Stimulated activated CD4-positive, alpha-beta T cell treated with anti-CD3 and anti-CD28 coated beads, Interleukin-12 subunit alpha, Interleukin-12 subunit beta, amount 100 ng/mL, for 4 hours (primary cell): Measurements from ENCODE around the gene TFF1.

Source experiments
- DNase-seq: peaks from one replicate; pipeline ENCODE4 v3.0.0-alpha.2; 2020

The TFF1 gene

DNA sequence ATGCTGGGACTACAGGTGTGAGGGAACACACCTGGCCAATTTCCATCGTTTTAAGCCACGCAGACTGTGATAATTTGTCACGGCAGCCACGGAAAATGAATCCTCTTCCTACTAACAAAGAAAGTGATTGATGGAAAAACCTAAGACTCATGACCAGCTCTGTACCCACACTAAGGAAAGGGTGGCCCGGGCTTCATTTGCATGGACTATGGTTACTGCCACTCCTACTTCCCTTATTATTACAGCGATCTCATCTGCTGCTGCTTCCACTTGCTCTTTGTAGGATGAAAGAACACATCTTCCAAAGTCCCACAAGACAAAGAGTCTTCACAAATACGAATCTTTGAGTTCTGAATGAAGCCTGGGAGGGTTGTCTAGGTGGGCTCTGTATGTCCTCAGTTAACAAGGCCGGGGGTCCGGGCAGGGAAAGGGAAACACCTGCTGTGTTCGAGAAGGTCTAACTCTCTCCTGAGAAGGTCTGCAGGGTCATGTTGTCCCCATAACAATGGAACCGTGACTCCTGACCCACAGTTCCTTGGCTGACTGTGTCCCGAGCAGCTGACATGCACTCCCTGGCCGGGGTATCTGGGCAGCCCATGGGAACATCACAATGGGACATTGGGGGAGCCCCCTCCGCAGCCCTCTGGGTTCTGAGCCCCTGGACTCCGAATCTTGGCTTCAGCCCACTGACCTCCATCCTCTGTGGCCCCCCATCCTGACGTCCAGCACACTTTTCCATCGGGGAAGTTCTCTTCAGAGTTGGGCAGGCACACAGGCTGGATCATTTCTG lies 13.3 kb upstream of the TFF1 start:
- DNase-seq, result no peak

DNA sequence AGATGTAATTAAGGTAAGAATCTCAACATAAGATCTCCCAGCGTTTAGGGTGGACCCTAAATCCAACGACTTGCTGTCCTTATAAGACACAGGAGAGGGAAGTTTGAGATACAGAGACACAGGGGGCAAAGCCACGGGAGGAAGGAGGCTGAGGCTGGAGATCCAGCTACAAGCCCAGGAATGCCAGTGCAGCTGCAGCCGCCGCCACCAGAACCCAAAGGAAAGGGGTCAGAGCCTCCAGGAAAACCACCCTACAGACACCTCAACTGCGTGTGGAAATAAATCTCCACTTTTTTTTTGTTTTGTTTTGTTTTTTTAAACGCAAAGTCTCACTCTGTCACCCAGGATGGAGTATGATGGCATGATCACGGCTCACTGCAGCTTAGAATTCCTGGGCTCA lies 12.1 kb upstream of the TFF1 start:
- DNase-seq, result no peak

DNA sequence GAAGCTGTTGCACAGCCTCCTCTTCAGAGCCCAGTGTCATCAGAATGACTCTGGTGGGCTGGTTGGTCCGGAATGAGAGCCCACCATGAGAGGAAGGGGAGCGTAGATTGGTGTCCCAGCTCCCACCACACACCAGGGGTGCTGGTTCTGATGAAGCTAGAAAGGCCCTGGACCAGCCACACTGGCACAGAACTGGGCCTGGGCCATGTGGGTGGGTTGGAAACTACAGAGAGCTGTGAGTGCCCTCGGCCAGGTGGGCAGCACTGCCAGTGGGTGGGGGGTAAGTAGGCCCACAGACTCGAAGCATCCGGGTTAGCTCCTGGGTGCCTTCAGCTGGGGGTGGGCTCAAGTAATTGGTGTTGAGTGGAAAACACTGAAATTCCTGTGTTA lies 11.6 kb upstream of the TFF1 start:
- DNase-seq, result no peak

DNA sequence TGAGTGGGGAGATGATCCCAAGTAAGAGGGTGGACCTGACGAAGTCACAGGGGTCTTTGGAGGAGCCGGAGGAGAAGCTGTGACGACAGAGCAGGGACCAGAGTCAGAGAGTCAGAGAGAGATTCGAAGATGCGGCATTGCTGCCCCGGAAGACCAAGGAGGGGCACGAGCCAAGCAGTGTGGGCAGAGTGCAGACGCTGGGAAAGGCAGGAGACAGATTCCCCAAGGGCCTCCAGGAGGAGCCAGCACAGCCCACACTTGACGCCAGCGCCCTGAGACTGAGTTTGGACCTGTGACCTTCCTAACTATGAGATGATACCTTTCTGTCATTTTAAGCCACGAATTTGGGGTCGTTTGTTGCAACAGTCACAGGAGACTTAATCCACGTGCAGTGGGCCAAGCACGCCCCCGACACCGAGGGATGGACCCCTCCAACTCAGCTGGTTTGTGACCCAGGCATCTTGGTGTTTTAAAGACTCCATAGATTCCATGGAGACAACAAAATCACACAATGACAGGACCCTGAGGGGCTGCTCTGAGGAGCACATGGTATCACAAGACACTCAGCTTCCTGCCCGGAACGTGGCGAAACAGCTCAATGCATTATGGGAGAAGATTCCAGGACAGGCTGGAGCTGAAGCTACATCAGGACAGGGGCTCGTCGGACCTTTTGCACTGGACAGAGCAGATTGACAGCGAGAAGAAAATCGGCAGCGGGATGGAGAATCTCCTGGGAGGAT lies 11.0 kb upstream of the TFF1 start:
- DNase-seq, result no peak

DNA sequence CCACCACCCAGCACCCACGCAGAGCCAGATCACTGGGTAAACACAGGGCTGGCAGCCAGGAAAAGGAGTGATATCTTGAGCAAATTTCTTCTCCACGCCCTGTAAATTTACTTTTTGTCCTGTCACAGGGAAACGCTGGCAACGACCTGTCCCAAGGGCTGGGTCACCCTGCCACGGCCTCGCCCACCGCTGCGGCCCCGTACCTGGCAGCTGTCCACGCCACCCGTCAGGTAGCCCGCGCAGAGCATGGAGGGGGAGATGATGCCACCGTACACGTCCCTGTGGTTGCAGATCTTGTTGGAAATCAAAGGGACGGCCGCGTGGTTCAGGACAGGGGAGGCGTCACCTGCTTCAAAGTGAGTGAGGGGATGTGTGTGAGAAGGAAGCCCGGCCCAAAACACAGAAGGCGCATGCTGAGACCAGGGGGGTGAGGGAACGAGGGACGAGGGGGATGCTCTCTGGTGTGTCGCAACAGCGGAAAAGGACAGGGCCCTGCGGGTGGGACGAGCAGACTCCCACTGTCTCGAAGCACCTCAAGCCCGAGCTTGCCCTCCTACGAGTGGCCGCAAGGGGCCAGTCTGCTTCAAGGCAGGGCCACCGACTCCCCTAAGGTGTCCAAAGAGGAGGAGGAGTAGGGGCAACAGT lies 10.1 kb upstream of the TFF1 start:
- DNase-seq, result no peak

DNA sequence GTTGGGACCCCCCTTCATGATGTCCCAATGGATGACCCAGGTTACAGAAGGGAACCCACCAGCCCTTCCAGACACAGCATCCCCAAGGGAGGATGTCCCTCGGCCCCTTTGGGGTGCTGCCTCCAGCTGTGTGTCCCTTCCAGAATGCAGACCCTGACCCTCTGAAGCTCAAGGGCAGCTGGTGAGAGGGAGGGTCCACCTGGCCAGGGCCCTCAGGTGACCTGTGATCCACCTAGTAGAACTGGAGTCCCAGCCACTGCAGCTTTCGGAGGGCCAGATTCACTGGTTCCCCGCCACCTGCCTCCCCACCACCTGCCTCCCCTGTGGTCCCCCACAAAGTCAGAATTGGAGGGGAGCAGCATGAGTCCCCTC lies 9.6 kb upstream of the TFF1 start:
- no peak for DNase-seq

DNA sequence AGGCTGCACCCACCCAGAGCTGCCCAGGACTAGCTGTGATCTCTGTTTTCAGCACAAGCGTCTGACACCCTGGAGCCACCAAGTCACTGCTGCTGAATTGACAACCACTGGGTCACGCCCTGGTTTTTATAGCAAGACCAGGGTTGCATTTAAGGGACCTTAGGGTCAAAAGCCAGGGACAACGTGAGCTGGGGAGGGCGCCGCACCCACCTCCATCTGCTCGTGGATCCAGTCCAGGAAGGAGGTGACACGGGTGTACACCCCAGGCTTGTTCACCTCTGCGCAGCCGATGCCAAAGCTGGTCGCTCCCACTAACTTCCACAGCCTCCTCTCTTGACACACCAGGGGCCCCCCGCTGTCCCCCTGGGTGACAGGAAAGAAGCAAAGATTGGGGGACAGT lies 9.2 kb upstream of the TFF1 start:
- DNase-seq, result no peak

DNA sequence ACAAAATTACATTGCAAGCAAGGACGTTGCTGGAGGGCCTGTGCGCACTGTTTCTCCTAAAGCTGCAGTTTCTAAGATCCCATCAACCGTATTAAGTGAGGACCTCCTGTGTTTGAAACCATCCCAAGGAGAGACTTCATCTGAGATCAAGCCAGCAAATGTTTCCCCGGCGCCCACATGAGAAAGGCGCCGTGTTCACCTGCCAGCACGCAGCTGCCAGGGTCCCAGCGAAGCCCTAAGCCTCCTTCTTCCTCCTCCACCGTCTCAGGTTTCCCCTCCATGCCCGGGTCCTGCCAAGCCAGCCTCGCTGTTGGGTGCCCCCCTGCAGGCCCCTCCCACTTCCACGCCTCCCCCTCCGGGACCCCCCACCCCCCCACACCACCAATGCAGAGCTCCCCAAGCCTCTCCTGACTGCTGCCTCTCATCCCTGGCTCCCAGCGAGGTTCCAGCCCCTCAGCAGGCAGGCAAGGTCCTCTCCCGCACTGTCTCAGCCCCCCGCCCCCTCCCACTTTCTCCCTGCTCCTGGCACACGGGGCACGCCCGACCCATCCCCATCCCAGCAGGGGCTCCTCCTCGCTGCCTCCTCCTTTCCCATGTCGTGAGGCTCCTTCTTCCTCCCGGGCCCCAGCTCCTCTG lies 8.6 kb upstream of the TFF1 start:
- DNase-seq, result no peak

DNA sequence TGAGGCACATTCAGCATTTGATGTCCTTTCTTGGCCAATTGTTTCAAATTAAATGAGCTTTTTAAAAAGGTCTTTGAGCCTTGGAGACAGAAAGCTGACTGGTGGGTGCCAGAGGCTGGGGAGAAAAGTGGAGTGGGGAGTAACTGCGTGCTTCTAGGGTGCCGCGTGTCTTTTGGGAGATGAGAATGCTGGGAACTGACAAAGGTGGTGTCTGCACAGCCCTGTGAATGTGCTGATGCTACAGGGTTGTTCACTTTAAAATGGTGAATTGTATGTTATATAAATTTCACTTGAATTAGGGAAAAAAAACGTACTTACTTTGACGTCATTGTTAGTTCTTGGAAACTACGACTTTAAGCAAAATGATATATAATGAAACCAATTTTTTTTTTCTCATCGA lies 8.1 kb upstream of the TFF1 start:
- no peak for DNase-seq

DNA sequence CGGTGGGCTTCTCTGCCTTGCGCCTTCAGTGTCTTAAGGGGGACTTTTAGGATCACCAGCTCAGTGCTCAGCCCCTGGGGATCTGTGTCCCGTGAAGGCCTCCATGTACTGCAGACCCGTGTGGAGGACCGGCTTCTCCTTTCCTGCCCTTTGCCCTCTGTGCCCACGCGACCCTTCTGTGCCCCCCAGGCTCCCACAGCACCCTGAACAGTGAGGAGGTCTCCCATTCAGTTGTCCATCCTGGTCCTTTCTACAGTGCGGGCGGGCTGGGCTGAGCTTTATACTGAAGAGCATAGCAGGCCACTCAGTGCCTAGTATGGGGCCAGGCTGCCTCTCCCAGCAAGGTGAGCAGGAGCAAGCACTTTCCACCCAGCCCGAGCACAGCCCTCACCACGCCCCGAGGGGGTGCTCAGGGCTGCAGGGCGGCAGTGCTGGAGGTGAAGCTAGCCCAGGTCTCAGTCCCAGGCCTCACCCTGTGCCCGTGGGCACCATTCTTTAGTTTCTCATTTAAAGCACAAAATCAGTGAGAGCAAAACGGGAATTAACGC lies 7.6 kb upstream of the TFF1 start:
- no peak for DNase-seq

DNA sequence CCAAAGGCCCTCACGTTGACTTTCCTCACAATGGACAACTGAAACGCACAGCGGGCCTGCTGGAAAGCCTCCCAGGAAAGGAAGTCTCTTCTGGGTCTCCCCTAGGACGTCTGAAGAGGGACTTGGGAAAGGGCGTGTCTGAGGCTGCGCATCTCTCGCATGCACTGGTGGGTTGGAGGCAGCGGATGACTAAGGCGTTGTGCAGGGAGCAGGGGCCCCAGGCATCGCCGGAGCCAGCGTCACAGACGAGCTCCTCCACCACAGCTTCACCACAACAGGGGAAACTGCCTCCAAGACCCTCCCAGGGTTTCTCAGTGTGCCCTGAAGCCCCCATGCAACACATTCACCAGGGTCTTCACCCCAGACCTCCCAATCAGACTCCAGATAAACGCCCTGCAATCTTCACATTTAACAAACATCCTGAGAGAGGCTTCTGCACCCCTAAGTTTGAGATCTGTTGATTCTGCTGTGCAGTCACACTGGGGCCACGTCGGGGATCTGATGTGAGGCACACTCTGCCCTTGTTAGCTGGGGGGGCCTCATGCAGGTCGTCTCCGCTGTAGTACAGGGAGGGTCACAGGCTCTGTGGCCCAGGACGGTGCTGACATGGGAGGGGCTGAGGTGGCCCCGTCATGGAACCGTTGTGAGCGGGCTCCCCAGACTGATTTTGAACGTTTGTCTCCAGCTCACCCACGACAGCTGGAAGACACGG lies 7.0 kb upstream of the TFF1 start:
- no peak for DNase-seq

DNA sequence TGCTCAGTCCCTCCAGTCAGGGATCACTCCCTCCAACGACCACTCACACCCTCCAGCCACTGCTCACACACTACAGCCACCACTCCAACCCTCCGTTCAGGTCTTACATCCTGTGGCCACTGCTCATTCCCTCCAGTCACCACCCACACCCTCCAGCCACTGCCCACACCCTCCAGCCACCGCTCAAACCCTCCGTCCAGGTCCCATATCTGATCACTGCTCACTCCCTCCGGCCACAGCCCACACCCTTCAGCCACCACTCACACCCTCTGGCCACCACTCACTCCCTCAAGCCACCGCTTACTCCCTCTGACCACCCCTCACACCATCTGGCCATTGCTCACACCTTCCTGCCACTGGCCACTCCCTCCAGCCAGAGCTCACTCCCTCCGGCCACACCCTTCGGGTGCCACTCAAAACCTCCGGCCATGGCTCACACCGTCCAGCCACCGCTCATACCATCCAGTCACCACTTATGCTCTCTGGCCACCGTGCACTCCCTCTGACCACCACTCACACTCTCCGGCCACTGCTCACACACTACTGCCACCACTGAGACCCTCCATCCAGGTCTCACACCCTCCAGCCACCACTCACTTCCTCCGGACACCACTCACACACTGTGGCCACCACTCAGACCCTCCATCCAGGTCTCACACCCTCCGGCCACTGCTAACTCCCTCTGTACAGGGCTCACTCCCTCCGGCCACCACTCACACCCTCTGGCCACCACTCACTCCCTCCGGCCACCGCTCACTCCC lies 4.7 kb upstream of the TFF1 start:
- DNase-seq, result no peak

DNA sequence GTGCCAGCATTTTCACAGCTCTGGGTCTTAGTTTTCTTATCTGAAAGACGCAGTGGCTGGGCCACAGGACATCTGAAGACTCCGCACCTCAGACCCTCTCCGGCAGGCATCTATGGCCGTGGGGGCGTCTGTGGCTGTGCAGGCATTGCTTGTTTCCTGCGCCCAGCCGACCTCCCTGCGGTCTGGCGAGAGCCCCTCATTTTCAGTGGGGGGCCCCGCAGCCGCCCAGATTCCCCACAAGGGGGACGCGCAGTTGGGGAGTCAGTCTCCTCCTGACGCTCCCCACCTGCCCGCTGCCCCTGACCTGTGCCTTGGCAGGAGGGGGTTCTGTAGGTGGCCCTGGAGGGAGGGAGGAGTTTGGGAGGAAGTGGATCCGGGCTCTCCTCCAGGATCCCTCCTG lies 3.5 kb upstream of the TFF1 start:
- DNase-seq, result no peak

DNA sequence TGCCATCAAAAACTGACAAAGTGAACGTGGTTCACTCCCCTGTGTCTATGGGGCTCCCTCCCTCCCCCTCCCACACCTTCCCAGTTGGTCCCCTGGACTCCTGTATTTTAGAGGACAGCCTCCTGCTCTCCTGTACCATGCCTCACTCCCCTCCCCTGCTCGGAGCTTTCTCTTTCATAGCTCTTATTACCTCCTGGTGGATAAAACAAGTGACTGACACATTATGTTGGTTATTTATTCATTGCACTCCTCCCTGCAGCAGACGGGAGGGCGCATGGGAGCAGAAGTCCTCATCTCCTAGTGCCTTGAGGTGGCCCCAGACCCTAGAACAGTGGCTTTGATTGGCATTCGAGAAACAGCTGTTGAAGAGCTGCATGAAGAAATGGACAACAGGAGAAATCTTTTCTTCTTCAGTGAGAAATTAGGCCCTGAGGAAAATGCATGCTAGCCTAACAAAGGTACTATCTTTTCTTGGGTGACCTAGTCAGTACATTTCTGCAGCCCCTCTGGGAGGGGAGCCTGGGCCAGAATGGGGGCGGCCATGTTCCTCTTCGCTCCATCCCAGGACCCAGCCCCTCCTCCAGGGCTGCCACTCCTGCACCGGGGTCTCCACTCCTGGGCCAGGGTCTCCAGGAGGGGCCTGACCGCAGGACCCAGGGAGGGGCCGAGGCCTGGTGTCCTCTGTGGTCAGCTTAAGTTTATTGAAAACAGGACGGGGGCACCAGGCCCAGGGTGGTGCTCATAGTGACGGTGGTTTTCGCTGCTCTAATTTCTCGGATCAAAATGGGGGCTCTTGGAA lies 1.2 kb upstream of the TFF1 start:
- no peak for DNase-seq

DNA sequence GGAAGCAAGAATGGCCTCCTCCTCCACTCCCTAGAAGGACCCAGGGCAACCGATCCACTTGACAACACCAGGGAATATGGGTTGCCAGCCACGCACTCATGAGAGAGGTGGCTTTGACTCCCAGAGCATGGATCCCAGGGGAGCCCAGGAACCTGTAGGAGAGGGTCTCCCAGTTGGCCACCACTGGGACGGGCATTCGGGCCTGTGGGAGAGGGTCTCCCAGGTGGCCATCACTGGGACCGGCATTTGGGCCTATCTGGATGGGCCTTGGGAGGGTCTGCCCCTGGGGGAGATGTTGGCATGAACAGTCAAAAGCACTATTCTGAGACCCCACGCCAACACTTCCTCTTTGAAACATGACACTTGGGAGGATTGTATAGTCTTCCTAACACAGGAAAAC lies 565 bp downstream of the TFF1 start:
- DNase-seq, result no peak

DNA sequence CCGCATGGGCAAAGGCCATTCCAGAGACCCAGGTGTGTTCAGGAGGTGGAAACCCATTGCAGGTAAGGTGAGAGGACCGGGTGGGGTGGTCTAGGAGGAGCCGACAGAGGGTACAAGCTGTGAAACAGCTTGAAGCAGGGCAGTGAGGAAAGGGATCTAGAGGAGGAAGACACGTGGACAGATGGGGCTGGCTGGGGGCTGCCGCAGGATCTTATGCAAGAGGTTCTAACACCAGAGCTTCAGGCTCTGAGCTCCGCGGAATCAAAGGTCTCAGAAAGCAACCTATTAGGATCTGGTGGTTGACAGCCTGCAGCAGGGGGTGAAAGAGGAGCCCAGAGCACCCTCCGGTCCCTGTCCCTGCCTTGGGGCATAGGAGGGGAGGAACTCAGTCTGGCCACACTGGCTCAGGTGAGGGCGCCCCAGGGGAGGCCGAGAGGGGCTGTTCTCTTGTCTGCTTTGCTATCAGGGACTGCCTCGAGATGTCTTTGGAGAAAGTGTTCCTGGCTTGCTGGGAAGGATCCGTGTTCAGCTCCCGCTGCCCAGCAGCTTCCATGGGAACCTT lies 1.9 kb downstream of the TFF1 start:
- no peak for DNase-seq

DNA sequence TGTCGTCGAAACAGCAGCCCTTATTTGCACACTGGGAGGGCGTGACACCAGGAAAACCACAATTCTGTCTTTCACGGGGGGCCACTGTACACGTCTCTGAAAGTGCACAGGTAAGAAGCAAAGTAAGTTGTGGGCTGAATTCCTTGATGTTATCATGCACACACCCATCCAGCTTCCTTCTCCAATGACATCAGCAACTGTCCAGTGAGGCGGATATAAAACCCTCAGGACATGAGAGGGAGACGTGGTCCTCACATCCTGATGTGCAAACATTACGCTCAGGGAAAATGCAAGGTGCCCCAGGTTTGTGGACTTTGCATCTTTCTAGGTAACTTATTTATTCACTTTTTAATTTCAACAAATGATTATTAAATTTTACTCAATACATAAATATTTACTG lies 3.0 kb downstream of the TFF1 start:
- no peak for DNase-seq

DNA sequence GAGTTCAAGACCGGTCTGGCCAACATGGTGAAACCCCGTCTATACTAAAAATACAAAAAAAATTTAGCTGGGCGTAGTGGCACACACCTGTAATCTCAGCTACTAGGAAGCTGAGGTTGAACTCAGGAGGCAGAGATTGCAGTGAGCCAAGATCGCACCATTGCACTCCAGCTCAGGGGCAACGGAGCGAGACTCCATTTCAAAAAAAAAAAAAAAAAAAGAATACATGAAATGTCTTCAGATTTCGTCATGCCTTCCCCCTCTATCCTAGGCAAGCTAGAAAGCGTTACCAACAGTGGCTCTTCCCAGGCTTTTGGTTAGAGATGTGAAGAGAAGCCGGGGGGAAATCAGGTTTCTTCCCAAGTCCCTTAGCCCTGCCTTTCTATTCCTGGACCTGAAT lies 3.6 kb downstream of the TFF1 start:
- DNase-seq, result no peak

DNA sequence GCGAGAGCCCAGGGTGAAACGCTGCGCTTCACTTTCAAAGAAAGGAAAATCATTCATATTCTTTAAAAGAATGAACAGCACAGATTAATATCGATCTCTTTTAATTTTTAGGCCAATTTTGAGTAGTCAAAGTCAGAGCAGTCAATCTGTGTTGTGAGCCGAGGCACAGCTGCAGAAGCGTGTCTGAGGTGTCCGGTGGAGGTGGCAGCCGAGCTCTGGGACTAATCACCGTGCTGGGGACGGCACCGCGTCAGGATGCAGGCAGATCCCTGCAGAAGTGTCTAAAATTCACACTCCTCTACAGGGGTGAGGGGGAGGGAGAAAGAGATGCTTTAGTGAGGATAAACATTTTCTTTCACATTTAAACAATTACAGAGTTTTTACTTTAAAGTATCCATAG lies 4.1 kb downstream of the TFF1 start:
- DNase-seq, result no peak

DNA sequence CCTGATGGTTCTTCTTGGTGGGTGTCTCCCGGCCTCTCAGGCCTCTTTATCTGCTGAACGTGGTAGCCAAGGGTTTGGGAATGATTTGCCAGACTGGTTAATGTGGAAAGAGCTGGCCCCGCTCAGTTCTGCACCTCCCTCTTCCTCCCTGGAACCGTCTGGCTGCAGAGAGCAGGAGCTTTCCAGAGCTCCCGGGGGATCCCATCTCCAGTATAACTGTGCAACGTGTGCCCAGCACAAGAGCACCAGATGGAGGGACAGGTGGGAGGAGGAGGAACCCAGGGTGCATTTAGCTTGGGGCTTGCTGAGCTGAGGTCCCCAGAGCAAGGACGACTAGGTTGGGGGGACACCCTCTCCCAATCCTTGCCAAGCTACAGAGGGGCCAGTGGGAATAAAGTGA lies 5.0 kb downstream of the TFF1 start:
- no peak for DNase-seq

DNA sequence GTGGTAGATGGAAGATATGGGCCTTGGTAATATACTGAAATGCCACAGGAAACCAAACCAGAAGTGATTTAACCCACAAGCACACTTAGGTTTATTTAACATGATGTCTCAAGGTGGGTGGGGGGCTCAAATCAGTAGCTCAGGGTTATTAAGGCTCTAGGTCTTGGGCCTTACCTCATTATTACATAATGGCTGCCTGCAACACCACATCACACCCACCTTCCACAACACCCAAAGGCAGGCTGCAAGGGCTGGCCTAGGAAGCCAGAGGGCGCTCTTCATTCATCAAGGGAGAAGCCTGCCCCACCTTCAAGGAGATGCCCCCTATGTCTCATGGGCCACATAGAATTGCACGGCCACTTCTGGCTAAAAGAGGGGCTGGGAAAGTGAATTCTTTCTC lies 6.0 kb downstream of the TFF1 start:
- DNase-seq, result no peak
